GM18517 (cell line): ENCODE results near the gene COL12A1.

Source experiments
- ATAC-seq: cut with Tn5 transposase; IDR thresholded peaks from one replicate; pipeline ENCODE4 v1.9.1; 2021; ENCODE audit warnings: mild to moderate bottlenecking, moderate library complexity; ENCODE audit not compliant: unreplicated experiment

COL12A1 gene

GRCh38 chr6:75205776-75206575 lies at the start of gene COL12A1:
Gene COL12A1 (minus strand): TSS chr6:75206053. CDS start chr6:75202792, 3,261 bp downstream.
- ATAC-seq, result no peak

GRCh38 chr6:75250552-75250951 lies 44.7 kb upstream of the COL12A1 start:
- ATAC-seq, result no peak

- ATAC-seq, result no peak
Observed at GRCh38 chr6:75249837-75250236, 44.0 kb upstream of the COL12A1 start.

GRCh38 chr6:75246386-75246785 lies 40.5 kb upstream of the COL12A1 start:
- ATAC-seq, result no peak

- ATAC-seq, result peak; percentile 25
Observed at GRCh38 chr6:75244063-75244584, 38.3 kb upstream of the COL12A1 start.

GRCh38 chr6:75243333-75244062 lies 37.6 kb upstream of the COL12A1 start, which contains the start of gene COX7A2:
Gene COX7A2 (minus strand): TSS chr6:75243801. CDS start chr6:75243734, 67 bp downstream.
- ATAC-seq, result peak; percentile 94

GRCh38 chr6:75236630-75237029 lies 30.8 kb upstream of the COL12A1 start:
- no peak for ATAC-seq

- no peak for ATAC-seq
Observed at GRCh38 chr6:75235271-75235670, 29.4 kb upstream of the COL12A1 start.

GRCh38 chr6:75234126-75234865 lies 28.4 kb upstream of the COL12A1 start:
- no peak for ATAC-seq

- no peak for ATAC-seq
Observed at GRCh38 chr6:75233092-75233615, 27.3 kb upstream of the COL12A1 start.

- ATAC-seq, result no peak
Observed at GRCh38 chr6:75230484-75231325, 24.9 kb upstream of the COL12A1 start.

- ATAC-seq, result no peak
Observed at GRCh38 chr6:75224303-75224926, 18.6 kb upstream of the COL12A1 start.

GRCh38 chr6:75223428-75223827 lies 17.6 kb upstream of the COL12A1 start:
- no peak for ATAC-seq

GRCh38 chr6:75222261-75222660 lies 16.4 kb upstream of the COL12A1 start:
- no peak for ATAC-seq

- ATAC-seq, result no peak
Observed at GRCh38 chr6:75221116-75221515, 15.3 kb upstream of the COL12A1 start.

GRCh38 chr6:75220357-75220756 lies 14.5 kb upstream of the COL12A1 start:
- ATAC-seq, result no peak

GRCh38 chr6:75219263-75219662 lies 13.4 kb upstream of the COL12A1 start:
- no peak for ATAC-seq

- ATAC-seq, result no peak
Observed at GRCh38 chr6:75217193-75217592, 11.3 kb upstream of the COL12A1 start.

- ATAC-seq, result no peak
Observed at GRCh38 chr6:75215291-75215690, 9.4 kb upstream of the COL12A1 start.

- no peak for ATAC-seq
Observed at GRCh38 chr6:75213732-75214131, 7.9 kb upstream of the COL12A1 start.
